SU-DHL-6 (cell line): ENCODE measurements around the gene VPS11.

ENCODE experiments used
- EZH2phosphoT487 ChIP-seq: fragments of 200-600 bp; sonication (generic), shearing (Covaris generic); conservative IDR thresholded peaks from 2 replicates; pipeline ENCODE4 v1.6.1; 2018; ENCODE audit warnings: mild to moderate bottlenecking, antibody characterized with exemption, low read length, moderate library complexity, mixed read lengths
- TF ChIP-seq, protein P1 (sequence below): fragments of 200-600 bp; sonication (generic); IDR thresholded peaks from one replicate; pipeline ENCODE4 v1.5.1; 2017; ENCODE audit warnings: antibody characterized with exemption, mild to moderate bottlenecking, low read length, moderate library complexity; ENCODE audit not compliant: insufficient read depth, poor library complexity, severe bottlenecking

- TF ChIP-seq, protein P1, sequence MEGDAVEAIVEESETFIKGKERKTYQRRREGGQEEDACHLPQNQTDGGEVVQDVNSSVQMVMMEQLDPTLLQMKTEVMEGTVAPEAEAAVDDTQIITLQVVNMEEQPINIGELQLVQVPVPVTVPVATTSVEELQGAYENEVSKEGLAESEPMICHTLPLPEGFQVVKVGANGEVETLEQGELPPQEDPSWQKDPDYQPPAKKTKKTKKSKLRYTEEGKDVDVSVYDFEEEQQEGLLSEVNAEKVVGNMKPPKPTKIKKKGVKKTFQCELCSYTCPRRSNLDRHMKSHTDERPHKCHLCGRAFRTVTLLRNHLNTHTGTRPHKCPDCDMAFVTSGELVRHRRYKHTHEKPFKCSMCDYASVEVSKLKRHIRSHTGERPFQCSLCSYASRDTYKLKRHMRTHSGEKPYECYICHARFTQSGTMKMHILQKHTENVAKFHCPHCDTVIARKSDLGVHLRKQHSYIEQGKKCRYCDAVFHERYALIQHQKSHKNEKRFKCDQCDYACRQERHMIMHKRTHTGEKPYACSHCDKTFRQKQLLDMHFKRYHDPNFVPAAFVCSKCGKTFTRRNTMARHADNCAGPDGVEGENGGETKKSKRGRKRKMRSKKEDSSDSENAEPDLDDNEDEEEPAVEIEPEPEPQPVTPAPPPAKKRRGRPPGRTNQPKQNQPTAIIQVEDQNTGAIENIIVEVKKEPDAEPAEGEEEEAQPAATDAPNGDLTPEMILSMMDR = no peak
- TF ChIP-seq EZH2phosphoT487 = no peak
Measured at GRCh38 chr11:119112314-119113020, 44.8 kb downstream of the VPS11 start.
